Measurements from ENCODE around the gene JPH4. TPM values are rescaled to one million over a fixed set of nuclear protein-coding genes. Genes with fewer than 3 reads are reported as not detected.

The JPH4 gene
- polyA plus RNA-seq, 3 donors = 2.2 to 4.1 (median 3.7) TPM

GRCh38 chr14:23561873-23562821 is 16.4 kb downstream of the JPH4 start:
- peaks cover 60 to 82% of the 10 kb centered on the region in 2 donors for H3K36me3 Mint-ChIP-seq
- peaks cover 13% of the 10 kb centered on the region for H3K79me2 ChIP-seq (ENCODE audit: insufficient read depth, low read length)
- H3K9ac ChIP-seq (ENCODE audit: insufficient read depth, low read length, poor library complexity, severe bottlenecking) = no peak overlapping the region
- no peaks in the 10 kb centered on the region for H3K27me3 ChIP-seq (ENCODE audit: control insufficient read depth in 2 of 2, insufficient read depth in 2 of 2, low read length in 2 of 2)
- peaks cover 25 to 33% of the 10 kb centered on the region in 2 donors for H3K4me1 ChIP-seq (ENCODE audit: control insufficient read depth in 1 of 2, insufficient read depth in 2 of 2, low read length in 2 of 2)
- no peak overlapping the region for H3K27ac ChIP-seq (ENCODE audit: low read depth in 1 of 2, low read length in 2 of 2)
- no peaks in the 10 kb centered on the region for H3K9me3 Mint-ChIP-seq
- H3K27ac Mint-ChIP-seq = peak overlapping the region in 3 of 7 donors; percentile 28 to 61 (median 36)
- H3K27me3 Mint-ChIP-seq (ENCODE audit: low read depth in 3 of 3) = peaks cover 0 to 1% (median 0%) of the 10 kb centered on the region in 3 donors
- no peak overlapping the region for H3K4me2 ChIP-seq (replicated peaks; ENCODE audit: extremely low read depth, low read length, poor library complexity, severe bottlenecking)
- intact Hi-C loops (cut with micrococcal nuclease) = loop anchor here (1.0 to 10.0 kb wide), 3 partner anchors 84 to 237 kb away; partner anchors contain the start of gene PABPN1 (in 1 of the 2)
- H3K4me3 Mint-ChIP-seq = no peak overlapping the region
- WGBS (ENCODE audit: insufficient coverage) = 86% methylated on average over 11 of the region's 15 CpGs
- TF ChIP-seq CTCF (IDR thresholded peaks at IDR 0.05) = no peak
- H3K9me3 ChIP-seq (replicated peaks in 1 of 2; ENCODE audit: control insufficient read depth in 1 of 2, insufficient read depth in 1 of 2, low read length in 2 of 2) = no peaks in the 10 kb centered on the region
- peaks cover 37% of the 10 kb centered on the region for H3K4me1 Mint-ChIP-seq
- peaks cover 64 to 81% of the 10 kb centered on the region in 2 donors for H3K36me3 ChIP-seq (replicated peaks in 1 of 2; ENCODE audit: control insufficient read depth in 1 of 2, insufficient read depth in 2 of 2, low read length in 2 of 2)
- no peak overlapping the region for H3K4me3 ChIP-seq (replicated peaks in 1 of 3; ENCODE audit: low read depth in 2 of 3, low read length in 3 of 3)
- DNase-seq = no peak
- H2AFZ ChIP-seq (ENCODE audit: insufficient read depth, low read depth, low read length, poor library complexity, severe bottlenecking) = no peak overlapping the region
- peaks cover 31% of the 10 kb centered on the region for H4K20me1 ChIP-seq (ENCODE audit: insufficient read depth, low read length)

- Mint-ChIP-seq H3K27ac (peak overlapping the region in 2 of 7 donors; percentile 5 to 73), H3K36me3 (peaks cover 60 to 81% of the 10 kb centered on the region in 2 donors), H3K27me3 (ENCODE audit: low read depth in 3 of 3) (peaks cover 0 to 1% (median 0%) of the 10 kb centered on the region in 3 donors), H3K4me3 (no peak overlapping the region), H3K4me1 (peaks cover 37% of the 10 kb centered on the region), H3K9me3 (no peaks in the 10 kb centered on the region)
- intact Hi-C loops (cut with micrococcal nuclease) = loop anchor here in 1 of 2 donors (5.0 to 10.0 kb wide), 2 partner anchors 84 to 236 kb away; partner anchors contain the start of gene PABPN1
- no peak overlapping the region for H2AFZ ChIP-seq (ENCODE audit: insufficient read depth, low read depth, low read length, poor library complexity, severe bottlenecking)
- peaks cover 64 to 81% of the 10 kb centered on the region in 2 donors for H3K36me3 ChIP-seq (replicated peaks in 1 of 2; ENCODE audit: control insufficient read depth in 1 of 2, insufficient read depth in 2 of 2, low read length in 2 of 2)
- no peak for DNase-seq
- H3K27me3 ChIP-seq (ENCODE audit: control insufficient read depth in 2 of 2, insufficient read depth in 2 of 2, low read length in 2 of 2) = no peaks in the 10 kb centered on the region
- peaks cover 17% of the 10 kb centered on the region for H3K79me2 ChIP-seq (ENCODE audit: insufficient read depth, low read length)
- no peak for TF ChIP-seq CTCF (IDR thresholded peaks at IDR 0.05)
- no peak overlapping the region for H3K27ac ChIP-seq (ENCODE audit: low read depth in 1 of 2, low read length in 2 of 2)
- no peak overlapping the region for H3K4me3 ChIP-seq (replicated peaks in 1 of 3; ENCODE audit: low read depth in 2 of 3, low read length in 3 of 3)
- H3K9me3 ChIP-seq (replicated peaks in 1 of 2; ENCODE audit: control insufficient read depth in 1 of 2, insufficient read depth in 1 of 2, low read length in 2 of 2) = no peaks in the 10 kb centered on the region
- H3K4me2 ChIP-seq (replicated peaks; ENCODE audit: extremely low read depth, low read length, poor library complexity, severe bottlenecking) = no peak overlapping the region
- peaks cover 26 to 33% of the 10 kb centered on the region in 2 donors for H3K4me1 ChIP-seq (ENCODE audit: control insufficient read depth in 1 of 2, insufficient read depth in 2 of 2, low read length in 2 of 2)
- peaks cover 31% of the 10 kb centered on the region for H4K20me1 ChIP-seq (ENCODE audit: insufficient read depth, low read length)
- 90% methylated on average over 2 of the region's 2 CpGs for WGBS (ENCODE audit: insufficient coverage)
- no peak overlapping the region for H3K9ac ChIP-seq (ENCODE audit: insufficient read depth, low read length, poor library complexity, severe bottlenecking)
Observed at GRCh38 chr14:23561259-23561658, 17.3 kb downstream of the JPH4 start.

All from CD14-positive monocyte (primary cell).